Neutrophil (primary cell): ENCODE results near the gene ARSB.
"Not testable (repeated sequence)": the region's sequence is repeated elsewhere in the genome, so short reads cannot be mapped to it uniquely, and the experiment has no call there.

Experiments
- H3K27ac ChIP-seq: fragments of 200-600 bp; sonication (generic); 2 replicates; pipeline ENCODE4 v1.5.1; 2016; ENCODE audit warnings: mild to moderate bottlenecking, moderate library complexity
- H3K27me3 ChIP-seq: fragments of 200-600 bp; sonication (generic); 2 replicates; pipeline ENCODE4 v1.6.0; 2016; ENCODE audit warnings: mild to moderate bottlenecking
- H3K36me3 ChIP-seq: fragments of 200-600 bp; sonication (generic); 2 replicates; pipeline ENCODE4 v1.5.1; 2017
- H3K4me1 ChIP-seq, 2 experiments: fragments of 200-600 bp in 1 of 2; sonication (generic) in 1 of 2; 1 replicate in 1 of 2; 2 replicates in 1 of 2; pipeline versions ENCODE4 v1.5.1 to v1.6.1; 2013 to 2016; ENCODE audit warnings: low read depth in 1 of 2, low read length in 1 of 2, mild to moderate bottlenecking in 1 of 2, moderate library complexity in 1 of 2; ENCODE audit not compliant: control insufficient read depth in 1 of 2, insufficient read depth in 1 of 2
- H3K4me3 ChIP-seq, 2 experiments: fragments of 200-600 bp in 1 of 2; sonication (generic) in 1 of 2; 1 replicate in 1 of 2; 2 replicates in 1 of 2; pipeline ENCODE4 v1.5.1; 2013 to 2016; ENCODE audit warnings: low read depth in 1 of 2, low read length in 1 of 2, mild to moderate bottlenecking in 1 of 2, moderate library complexity in 1 of 2
- H3K9me3 ChIP-seq: fragments of 200-600 bp; sonication (generic); 2 replicates; pipeline ENCODE4 v1.5.1; 2016
- TF ChIP-seq, protein P1 (sequence below): fragments of 200-600 bp; sonication (generic); IDR thresholded peaks from 2 replicates; pipeline ENCODE4 v1.5.1; 2016; ENCODE audit warnings: antibody characterized with exemption

The ARSB gene

DNA sequence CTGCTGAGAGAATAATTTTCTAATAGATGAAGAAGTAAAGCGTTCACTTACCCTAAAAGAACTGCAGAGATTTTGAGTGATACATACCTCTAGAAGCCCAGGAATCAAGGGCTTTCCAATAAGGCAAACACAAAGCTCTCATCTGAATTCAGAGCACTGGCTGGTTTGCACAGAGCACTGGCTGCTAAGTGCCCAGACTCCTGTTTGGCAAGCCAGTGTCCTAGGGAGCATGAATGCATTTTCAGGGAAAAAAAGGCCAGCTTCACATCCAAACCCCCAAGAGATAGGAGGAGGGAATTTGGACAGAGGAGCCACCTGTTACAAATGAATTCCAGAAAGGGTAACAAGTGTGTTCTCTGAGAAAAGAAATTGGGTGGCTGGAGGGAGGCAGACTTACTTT lies 65.3 kb downstream of the ARSB start:
- TF ChIP-seq, protein P1, sequence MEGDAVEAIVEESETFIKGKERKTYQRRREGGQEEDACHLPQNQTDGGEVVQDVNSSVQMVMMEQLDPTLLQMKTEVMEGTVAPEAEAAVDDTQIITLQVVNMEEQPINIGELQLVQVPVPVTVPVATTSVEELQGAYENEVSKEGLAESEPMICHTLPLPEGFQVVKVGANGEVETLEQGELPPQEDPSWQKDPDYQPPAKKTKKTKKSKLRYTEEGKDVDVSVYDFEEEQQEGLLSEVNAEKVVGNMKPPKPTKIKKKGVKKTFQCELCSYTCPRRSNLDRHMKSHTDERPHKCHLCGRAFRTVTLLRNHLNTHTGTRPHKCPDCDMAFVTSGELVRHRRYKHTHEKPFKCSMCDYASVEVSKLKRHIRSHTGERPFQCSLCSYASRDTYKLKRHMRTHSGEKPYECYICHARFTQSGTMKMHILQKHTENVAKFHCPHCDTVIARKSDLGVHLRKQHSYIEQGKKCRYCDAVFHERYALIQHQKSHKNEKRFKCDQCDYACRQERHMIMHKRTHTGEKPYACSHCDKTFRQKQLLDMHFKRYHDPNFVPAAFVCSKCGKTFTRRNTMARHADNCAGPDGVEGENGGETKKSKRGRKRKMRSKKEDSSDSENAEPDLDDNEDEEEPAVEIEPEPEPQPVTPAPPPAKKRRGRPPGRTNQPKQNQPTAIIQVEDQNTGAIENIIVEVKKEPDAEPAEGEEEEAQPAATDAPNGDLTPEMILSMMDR: no peak

DNA sequence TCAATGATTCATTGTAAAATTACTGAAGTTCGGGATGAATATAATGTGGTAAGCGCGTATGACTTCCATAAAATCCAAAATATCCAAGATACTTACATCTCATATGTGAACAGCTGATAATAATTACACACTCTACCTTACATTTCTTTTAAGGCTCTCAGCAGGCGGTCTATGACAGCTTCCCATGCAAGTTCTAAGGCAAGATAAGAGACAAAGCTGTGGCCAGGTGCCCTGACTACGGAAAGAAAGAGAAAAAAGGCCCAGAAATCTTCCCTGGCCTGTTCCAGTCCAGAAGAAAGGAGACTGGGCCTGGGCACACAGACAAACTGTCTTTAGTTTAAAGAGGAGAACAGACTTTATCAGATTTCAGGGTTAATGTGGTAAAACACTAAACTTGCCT lies 69.1 kb downstream of the ARSB start:
- no peaks in the 10 kb centered on the region for H3K36me3 ChIP-seq
- TF ChIP-seq, protein P1: no peak
- H3K4me3 ChIP-seq: no peak overlapping the region
- H3K9me3 ChIP-seq: no peaks in the 10 kb centered on the region
- no peaks in the 10 kb centered on the region for H3K4me1 ChIP-seq
- no peaks in the 10 kb centered on the region for H3K27me3 ChIP-seq
- H3K27ac ChIP-seq: no peak overlapping the region

More for the DNA sequence above, 65.3 kb downstream of the ARSB start:
- Histone ChIP-seq H3K4me1 (no peaks in the 10 kb centered on the region), H3K27ac (no peak overlapping the region), H3K36me3 (peaks cover 12% of the 10 kb centered on the region), H3K9me3 (no peaks in the 10 kb centered on the region), H3K4me3 (no peak overlapping the region), H3K27me3 (no peaks in the 10 kb centered on the region)

DNA sequence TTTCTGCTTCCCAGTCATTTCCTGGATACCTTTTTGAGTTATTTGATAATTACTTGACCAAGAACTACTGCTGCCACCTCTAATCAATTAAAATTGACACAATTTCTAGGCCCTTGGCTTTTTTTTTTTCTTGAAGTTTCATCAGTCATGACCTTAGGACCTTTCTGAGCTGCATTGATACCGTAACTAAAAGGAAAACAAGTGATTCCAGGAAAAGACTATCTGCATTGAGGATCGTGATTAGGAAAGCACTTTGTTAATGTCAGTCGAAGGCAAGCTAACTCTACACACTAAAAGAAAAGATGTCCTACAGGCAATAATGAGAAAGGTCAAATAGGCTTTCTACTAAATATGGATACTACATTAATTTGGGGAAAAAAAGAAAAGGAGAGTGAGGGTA lies 69.9 kb downstream of the ARSB start:
- TF ChIP-seq, protein P1: no peak

DNA sequence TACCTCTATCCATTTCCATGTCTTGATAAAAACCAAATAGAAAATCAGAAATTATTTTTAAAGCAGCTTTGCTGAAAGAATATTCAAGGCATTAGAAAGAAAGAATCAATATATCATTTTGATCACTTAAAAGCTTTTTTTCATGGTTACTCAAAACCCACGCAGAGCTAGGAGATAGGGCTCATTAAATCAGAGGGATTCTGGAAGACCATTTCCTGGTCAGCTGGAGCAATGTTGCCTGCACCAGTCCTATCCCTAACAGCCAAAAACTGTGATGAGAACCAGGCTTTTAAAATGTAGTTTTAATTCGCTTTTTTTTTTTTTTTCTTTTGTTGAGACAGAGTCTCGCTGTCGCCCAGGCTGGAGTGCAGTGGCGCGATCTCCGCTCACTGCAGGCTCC lies 72.3 kb downstream of the ARSB start:
- TF ChIP-seq, protein P1: no peak
- no peak overlapping the region for H3K27ac ChIP-seq
- peaks cover 7 to 9% of the 10 kb centered on the region in 2 experiments for H3K4me1 ChIP-seq
- no peaks in the 10 kb centered on the region for H3K36me3 ChIP-seq
- H3K4me3 ChIP-seq: no peak overlapping the region
- H3K27me3 ChIP-seq: no peaks in the 10 kb centered on the region
- H3K9me3 ChIP-seq: no peaks in the 10 kb centered on the region

More for the DNA sequence above, 69.9 kb downstream of the ARSB start:
- no peaks in the 10 kb centered on the region for H3K4me1 ChIP-seq
- no peaks in the 10 kb centered on the region for H3K9me3 ChIP-seq
- H3K27me3 ChIP-seq: no peaks in the 10 kb centered on the region
- no peak overlapping the region for H3K27ac ChIP-seq
- H3K4me3 ChIP-seq: no peak overlapping the region
- H3K36me3 ChIP-seq: no peaks in the 10 kb centered on the region

DNA sequence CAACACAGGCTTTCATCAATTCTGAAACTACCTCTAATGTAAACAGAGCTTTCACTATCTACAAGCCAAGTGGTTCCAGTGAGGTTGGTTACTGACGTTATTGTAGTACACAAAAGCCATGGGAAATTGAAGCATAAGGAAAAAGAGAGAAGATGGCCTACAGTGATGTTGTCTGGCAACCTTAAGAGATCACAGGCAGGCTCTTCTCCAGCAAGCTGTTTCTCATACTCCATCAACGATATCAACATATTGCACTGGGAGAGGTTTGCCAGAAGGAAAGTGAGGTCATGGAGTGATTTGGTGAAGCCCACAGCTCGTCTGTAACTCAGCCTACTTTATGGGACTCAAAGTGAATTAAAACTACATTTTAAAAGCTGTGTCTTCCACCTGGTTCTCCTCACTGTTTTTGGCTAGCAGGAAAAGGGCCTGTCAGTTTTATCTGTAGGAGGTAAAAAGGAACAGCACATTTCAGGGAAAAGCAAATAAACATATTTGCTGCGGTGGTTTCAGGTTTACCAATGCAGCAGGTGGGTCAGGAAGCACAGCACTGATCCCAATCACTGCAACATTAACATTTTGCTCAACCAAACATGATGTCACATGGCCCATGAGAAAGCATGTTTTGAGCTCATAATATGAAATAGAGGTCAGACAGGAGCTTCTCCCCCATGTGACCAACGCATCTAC lies 72.9 kb downstream of the ARSB start:
- H3K9me3 ChIP-seq: no peaks in the 10 kb centered on the region
- H3K4me3 ChIP-seq: no peak overlapping the region
- H3K27ac ChIP-seq: no peak overlapping the region
- no peaks in the 10 kb centered on the region for H3K27me3 ChIP-seq
- H3K4me1 ChIP-seq: peaks cover 13 to 15% of the 10 kb centered on the region in 2 experiments
- H3K36me3 ChIP-seq: no peaks in the 10 kb centered on the region
- TF ChIP-seq, protein P1: no peak

DNA sequence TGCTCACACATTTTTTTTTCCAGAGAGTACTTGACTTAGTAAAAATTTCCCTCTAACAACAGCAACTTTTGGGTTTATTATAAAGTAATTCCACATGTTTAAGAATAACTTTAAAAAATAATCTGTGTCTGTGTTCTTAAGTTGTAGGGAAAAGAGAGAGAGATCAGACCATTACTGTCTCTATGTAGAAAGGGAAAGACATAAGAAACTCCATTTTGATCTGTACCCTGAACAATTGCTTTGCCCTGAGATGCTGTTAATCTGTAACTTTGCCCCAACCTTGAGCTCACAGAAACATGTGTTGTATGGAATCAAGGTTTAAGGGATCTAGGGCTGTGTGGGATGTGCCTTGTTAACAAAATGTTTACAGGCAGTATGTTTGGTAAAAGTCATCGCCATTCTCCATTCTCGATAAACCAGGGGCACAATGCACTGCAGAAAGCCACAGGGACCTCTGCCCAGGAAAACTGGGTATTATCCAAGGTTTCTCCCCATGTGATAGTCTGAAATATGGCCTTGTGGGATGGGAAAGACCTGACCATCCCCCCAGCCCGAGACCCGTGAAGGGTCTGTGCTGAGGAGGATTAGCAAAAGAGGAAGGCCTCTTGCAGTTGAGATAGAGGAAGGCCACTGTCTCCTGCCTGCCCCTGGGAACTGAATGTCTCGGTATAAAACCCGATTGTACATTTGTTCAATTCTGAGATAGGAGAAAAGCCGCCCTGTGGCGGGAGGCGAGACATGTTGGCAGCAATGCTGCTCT lies 75.7 kb downstream of the ARSB start:
- not testable (repeated sequence) for H3K4me3 ChIP-seq, H3K27ac ChIP-seq, H3K27me3 ChIP-seq, H3K9me3 ChIP-seq, H3K36me3 ChIP-seq
- H3K4me1 ChIP-seq: peaks cover 15 to 25% of the 10 kb centered on the region in 2 experiments
